Ishikawa (cell line): ENCODE data around the gene NOP14.

Source experiments
- CEBPB ChIP-seq: IDR thresholded peaks from 2 replicates; pipeline ENCODE4 v1.6.1; 2012
- CREB1 ChIP-seq: IDR thresholded peaks from 2 replicates; pipeline ENCODE4 v1.6.1; 2012; ENCODE audit warnings: low read depth
- EGR1 ChIP-seq: IDR thresholded peaks from 2 replicates; pipeline ENCODE4 v1.6.1; 2012
- EP300 ChIP-seq: IDR thresholded peaks from 2 replicates; pipeline ENCODE4 v1.6.1; 2012; ENCODE audit warnings: borderline replicate concordance
- FOXM1 ChIP-seq: IDR thresholded peaks from 2 replicates; pipeline ENCODE4 v1.6.1; 2012; ENCODE audit warnings: low read depth, borderline replicate concordance
- NFIC ChIP-seq: IDR thresholded peaks from 2 replicates; pipeline ENCODE4 v1.6.1; 2012
- RAD21 ChIP-seq: IDR thresholded peaks from 2 replicates; pipeline ENCODE4 v1.6.1; 2012; ENCODE audit warnings: low read depth
- TAF1 ChIP-seq: IDR thresholded peaks from 2 replicates; pipeline ENCODE4 v1.6.1; 2012; ENCODE audit warnings: low read depth, mild to moderate bottlenecking
- TCF12 ChIP-seq: IDR thresholded peaks from 2 replicates; pipeline ENCODE4 v1.6.1; 2012; ENCODE audit warnings: low read depth
- TEAD4 ChIP-seq: IDR thresholded peaks from 2 replicates; pipeline ENCODE4 v1.6.1; 2012
- YY1 ChIP-seq: IDR thresholded peaks from 2 replicates; pipeline ENCODE4 v1.6.1; 2012; ENCODE audit warnings: low read depth
- ZBTB7A ChIP-seq: IDR thresholded peaks from 2 replicates; pipeline ENCODE4 v1.6.1; 2012; ENCODE audit warnings: low read depth
- TF ChIP-seq, protein P1 (sequence below): IDR thresholded peaks from 2 replicates; pipeline ENCODE4 v1.6.1; 2012
- TF ChIP-seq, protein P2 (sequence below): IDR thresholded peaks from 2 replicates; pipeline ENCODE4 v1.6.1; 2012
- TF ChIP-seq, protein P3 (sequence below): IDR thresholded peaks from 2 replicates; pipeline ENCODE4 v1.6.1; 2012; ENCODE audit warnings: low read depth, mild to moderate bottlenecking

Gene NOP14

DNA sequence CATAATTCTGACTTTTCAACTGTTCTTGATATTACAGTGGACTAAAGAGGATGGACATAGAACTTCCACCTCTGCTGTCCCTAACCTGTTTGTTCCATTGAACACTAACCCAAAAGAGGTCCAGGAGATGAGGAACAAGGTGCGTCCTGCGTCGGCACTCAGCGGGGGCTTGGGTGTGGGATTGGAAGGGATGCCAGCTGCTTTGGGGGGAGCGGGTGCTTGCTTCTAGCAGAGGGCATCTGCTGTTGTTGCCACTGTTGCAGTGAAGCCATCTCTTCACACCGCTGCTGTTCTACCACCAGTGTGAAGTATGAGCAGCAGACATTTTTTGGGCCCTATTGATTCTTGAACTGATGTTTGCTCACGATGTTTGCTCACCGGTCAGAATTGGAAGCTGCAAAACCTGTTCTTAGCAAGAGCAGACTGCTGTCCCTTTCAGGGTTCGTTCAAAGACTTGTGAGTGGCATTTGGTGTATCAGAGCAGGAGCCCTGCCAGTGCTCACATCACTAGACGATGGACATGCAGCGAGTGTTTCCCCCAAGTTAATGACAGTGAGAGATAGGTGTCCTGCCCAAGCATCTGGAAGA lies 55.4 kb downstream of the NOP14 start:
- TF ChIP-seq, protein P1, sequence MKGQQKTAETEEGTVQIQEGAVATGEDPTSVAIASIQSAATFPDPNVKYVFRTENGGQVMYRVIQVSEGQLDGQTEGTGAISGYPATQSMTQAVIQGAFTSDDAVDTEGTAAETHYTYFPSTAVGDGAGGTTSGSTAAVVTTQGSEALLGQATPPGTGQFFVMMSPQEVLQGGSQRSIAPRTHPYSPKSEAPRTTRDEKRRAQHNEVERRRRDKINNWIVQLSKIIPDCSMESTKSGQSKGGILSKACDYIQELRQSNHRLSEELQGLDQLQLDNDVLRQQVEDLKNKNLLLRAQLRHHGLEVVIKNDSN = no peak
- TF ChIP-seq RAD21 = no peak
- TF ChIP-seq YY1 = no peak
- no peak for TF ChIP-seq TEAD4
- TF ChIP-seq CREB1 = no peak
- no peak for TF ChIP-seq ZBTB7A

- TF ChIP-seq FOXM1 (no peak), CREB1 (no peak), YY1 (no peak), TCF12 (no peak), EGR1 (no peak), ZBTB7A (no peak), TEAD4 (no peak), NFIC (no peak), RAD21 (no peak), EP300 (no peak), CEBPB (no peak), TAF1 (no peak)
- TF ChIP-seq, protein P2, sequence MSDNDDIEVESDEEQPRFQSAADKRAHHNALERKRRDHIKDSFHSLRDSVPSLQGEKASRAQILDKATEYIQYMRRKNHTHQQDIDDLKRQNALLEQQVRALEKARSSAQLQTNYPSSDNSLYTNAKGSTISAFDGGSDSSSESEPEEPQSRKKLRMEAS = no peak
- TF ChIP-seq, protein P1 = no peak
Measured at GRCh38 chr4:2907226-2907625, 56.0 kb downstream of the NOP14 start.

DNA sequence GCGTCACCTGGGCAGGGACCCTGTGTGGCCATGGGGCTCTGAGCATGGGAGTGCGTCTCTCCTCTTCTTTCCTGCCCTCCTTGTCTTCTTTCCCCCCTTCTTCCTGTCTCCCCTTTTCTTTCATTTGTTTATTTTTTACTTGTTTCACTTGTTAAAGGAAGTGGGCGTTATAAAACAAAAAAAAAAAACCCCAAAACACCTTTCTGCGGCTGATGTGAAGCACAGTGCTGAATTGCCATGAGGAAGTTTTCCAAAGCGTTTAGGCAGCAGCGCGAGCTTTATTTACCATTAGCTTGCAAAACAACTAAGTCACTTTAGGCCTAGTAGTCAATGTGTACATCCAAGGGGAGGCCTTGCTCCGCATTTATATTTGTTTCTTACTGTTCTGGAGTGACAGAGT lies 57.0 kb downstream of the NOP14 start:
- TF ChIP-seq, protein P1 = no peak
- TF ChIP-seq EP300 (no peak), ZBTB7A (no peak), NFIC (no peak)
- TF ChIP-seq, protein P2 = no peak

DNA sequence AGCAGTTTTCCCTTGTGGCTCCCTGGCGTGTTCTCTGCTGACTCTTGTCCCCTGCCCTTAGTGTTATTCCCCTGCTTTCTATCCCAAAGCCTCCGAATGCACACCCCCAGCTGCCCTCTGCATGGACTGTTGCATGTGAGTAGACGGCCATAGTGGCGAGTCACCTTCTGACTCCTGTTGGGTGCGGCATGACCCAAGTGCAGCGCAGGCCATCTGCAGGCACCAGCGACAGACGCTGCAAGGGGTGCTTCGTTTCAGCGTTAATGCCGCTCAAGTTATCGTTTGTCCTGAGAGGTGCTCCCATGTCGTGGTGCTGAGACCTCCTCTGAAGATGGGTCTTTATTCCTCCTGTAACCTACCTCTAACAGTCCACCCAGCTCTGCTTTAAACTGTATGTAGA lies 57.7 kb downstream of the NOP14 start:
- TF ChIP-seq EP300 (no peak), NFIC (no peak), TEAD4 (no peak), TAF1 (no peak), CREB1 (no peak), FOXM1 (no peak), CEBPB (no peak), EGR1 (no peak), ZBTB7A (no peak), RAD21 (no peak), YY1 (no peak)
- TF ChIP-seq, protein P3, sequence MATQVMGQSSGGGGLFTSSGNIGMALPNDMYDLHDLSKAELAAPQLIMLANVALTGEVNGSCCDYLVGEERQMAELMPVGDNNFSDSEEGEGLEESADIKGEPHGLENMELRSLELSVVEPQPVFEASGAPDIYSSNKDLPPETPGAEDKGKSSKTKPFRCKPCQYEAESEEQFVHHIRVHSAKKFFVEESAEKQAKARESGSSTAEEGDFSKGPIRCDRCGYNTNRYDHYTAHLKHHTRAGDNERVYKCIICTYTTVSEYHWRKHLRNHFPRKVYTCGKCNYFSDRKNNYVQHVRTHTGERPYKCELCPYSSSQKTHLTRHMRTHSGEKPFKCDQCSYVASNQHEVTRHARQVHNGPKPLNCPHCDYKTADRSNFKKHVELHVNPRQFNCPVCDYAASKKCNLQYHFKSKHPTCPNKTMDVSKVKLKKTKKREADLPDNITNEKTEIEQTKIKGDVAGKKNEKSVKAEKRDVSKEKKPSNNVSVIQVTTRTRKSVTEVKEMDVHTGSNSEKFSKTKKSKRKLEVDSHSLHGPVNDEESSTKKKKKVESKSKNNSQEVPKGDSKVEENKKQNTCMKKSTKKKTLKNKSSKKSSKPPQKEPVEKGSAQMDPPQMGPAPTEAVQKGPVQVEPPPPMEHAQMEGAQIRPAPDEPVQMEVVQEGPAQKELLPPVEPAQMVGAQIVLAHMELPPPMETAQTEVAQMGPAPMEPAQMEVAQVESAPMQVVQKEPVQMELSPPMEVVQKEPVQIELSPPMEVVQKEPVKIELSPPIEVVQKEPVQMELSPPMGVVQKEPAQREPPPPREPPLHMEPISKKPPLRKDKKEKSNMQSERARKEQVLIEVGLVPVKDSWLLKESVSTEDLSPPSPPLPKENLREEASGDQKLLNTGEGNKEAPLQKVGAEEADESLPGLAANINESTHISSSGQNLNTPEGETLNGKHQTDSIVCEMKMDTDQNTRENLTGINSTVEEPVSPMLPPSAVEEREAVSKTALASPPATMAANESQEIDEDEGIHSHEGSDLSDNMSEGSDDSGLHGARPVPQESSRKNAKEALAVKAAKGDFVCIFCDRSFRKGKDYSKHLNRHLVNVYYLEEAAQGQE = no peak
- TF ChIP-seq, protein P1 = no peak

GRCh38 chr4:2902126-2902525 lies 61.1 kb downstream of the NOP14 start:
- no peak for TF ChIP-seq EP300
- no peak for TF ChIP-seq YY1
- no peak for TF ChIP-seq FOXM1
- TF ChIP-seq CREB1 = no peak
- TF ChIP-seq TCF12 = no peak

DNA sequence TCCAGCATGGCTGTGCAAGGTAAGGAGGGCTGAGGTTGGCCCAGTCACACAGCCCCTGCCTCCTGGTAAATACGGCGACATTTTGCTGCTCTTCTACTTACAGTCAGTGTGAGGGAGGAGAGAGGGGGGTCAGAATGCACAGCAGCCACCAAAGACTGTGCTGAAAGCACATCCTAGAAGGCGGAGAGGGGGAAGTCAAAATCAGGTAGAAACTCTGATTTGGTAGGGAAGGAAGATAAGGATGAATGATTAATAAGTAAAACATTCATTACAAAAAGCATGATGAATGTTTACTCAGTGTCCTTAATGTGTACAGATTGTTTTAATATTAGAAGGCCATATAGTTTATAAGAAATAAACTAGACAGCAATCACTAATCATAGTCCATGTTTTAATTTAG lies 62.0 kb downstream of the NOP14 start:
- TF ChIP-seq, protein P1 = no peak
- no peak for TF ChIP-seq EP300
- no peak for TF ChIP-seq FOXM1
- no peak for TF ChIP-seq RAD21
- TF ChIP-seq CREB1 = no peak
- TF ChIP-seq, protein P3 = no peak
- TF ChIP-seq TAF1 = no peak
- TF ChIP-seq TCF12 = no peak
- no peak for TF ChIP-seq CEBPB
- no peak for TF ChIP-seq TEAD4
- TF ChIP-seq YY1 = no peak
